Esophagus squamous epithelium (tissue), 5 donors: ENCODE measurements around the gene ABR. TPM values are rescaled to one million over a fixed set of nuclear protein-coding genes. Genes with fewer than 3 reads are reported as not detected.

Source experiments
- DNase-seq: peaks from one replicate; lab custom pipeline; 2025; lab: John Stamatoyannopoulos, UW
- H3K27ac ChIP-seq, 4 donors: fragments of 200-600 bp; sonication (generic); one replicate each; pipeline ENCODE4 v1.5.1; 2016 to 2019; ENCODE audit warnings: mild to moderate bottlenecking in 1 of 4
- H3K27me3 ChIP-seq, 4 donors: fragments of 200-600 bp; sonication (generic); 1 replicate in 3 of 4; 2 replicates in 1 of 4; pipeline versions ENCODE4 v1.5.1 to v1.6.0; 2017 to 2021; ENCODE audit warnings: antibody characterized with exemption in 1 of 4
- H3K36me3 ChIP-seq, 3 donors: fragments of 200-600 bp; sonication (generic); one replicate each; pipeline ENCODE4 v1.5.1; 2016 to 2019
- H3K4me1 ChIP-seq, 3 donors: fragments of 200-600 bp; sonication (generic); one replicate each; pipeline ENCODE4 v1.5.1; 2017 to 2019
- H3K4me3 ChIP-seq, 4 donors: fragments of 200-600 bp; sonication (generic); 1 replicate in 3 of 4; 2 replicates in 1 of 4; pipeline ENCODE4 v1.5.1; 2016 to 2019; ENCODE audit warnings: mild to moderate bottlenecking in 2 of 4, moderate library complexity in 1 of 4
- H3K9me3 ChIP-seq, 3 donors: fragments of 200-600 bp; sonication (generic); one replicate each; pipeline ENCODE4 v1.5.1; 2016 to 2019
- CTCF ChIP-seq, 6 experiments: fragments of 450-650 bp in 4 of 6; fragments of 200-600 bp in 2 of 6; sonication (generic) in 2 of 6; IDR thresholded peaks; one replicate each; pipeline ENCODE4 v1.5.1; 2016 to 2019; ENCODE audit warnings: antibody characterized with exemption in 6 of 6, mild to moderate bottlenecking in 4 of 6, moderate library complexity in 4 of 6
- POLR2A ChIP-seq, 4 donors: fragments of 450-650 bp; IDR thresholded peaks; one replicate each; pipeline ENCODE4 v1.6.1; 2017; ENCODE audit warnings: antibody characterized with exemption in 4 of 4, mild to moderate bottlenecking in 4 of 4, moderate library complexity in 3 of 4
- WGBS, 2 donors: methylation state at CpG; one replicate each; pipeline ENCODE4 v1.1.5; 2018; 5-methylcytosine and 5-hydroxymethylcytosine counted together
- intact Hi-C: fragments of 100-400 bp; cut with DNase I; formaldehyde crosslinking; loops from one replicate; pipeline ENCODE4 v1.15.0; 2022
- total RNA-seq, 4 donors: library from RNA; depleted of rRNA; stranded (reverse); fragments of >200 nt; gene quantifications; one replicate each; pipeline ENCODE4 v1.1.0, GENCODE V29; 2016
- donor health status: DM: yes; HTN: yes; CAD: no.

Gene ABR
- total RNA-seq, 4 donors from 2014 or later = 62.1 to 248 (median 75.5) TPM

- no peak for DNase-seq
- peaks cover 0 to 19% (median 0%) of the 10 kb centered on the region in 3 donors for H3K36me3 ChIP-seq
- intact Hi-C loops = loop anchor here (10.0 kb wide), 1 partner anchor 95 kb away; no protein-coding TSS in a partner anchor
- H3K27me3 ChIP-seq = no peaks in the 10 kb centered on the region
- H3K27ac ChIP-seq = no peak overlapping the region
- peaks cover 2 to 28% (median 5%) of the 10 kb centered on the region in 3 donors for H3K4me1 ChIP-seq
- no peaks in the 10 kb centered on the region for H3K9me3 ChIP-seq
- TF ChIP-seq CTCF (IDR thresholded peaks at IDR 0.05) (no peak), POLR2A (IDR thresholded peaks at IDR 0.05) (no peak)
- no peak overlapping the region for H3K4me3 ChIP-seq
- 88 to 92% methylated on average over 13 of the region's 13 CpGs for WGBS, 2 donors
Observed at GRCh38 chr17:1149869-1150268, 29.9 kb downstream of the ABR start.

- H3K27me3 ChIP-seq = no peaks in the 10 kb centered on the region
- TF ChIP-seq POLR2A (IDR thresholded peaks at IDR 0.05) (no peak), CTCF (IDR thresholded peaks at IDR 0.05) (peak in 4 of 6 experiments; percentile 52 to 79 (median 60))
- WGBS, 2 donors = 54% methylated on average over 5 of the region's 8 CpGs; no CpG with 5 or more reads in 1 of the 2 donors
- peaks cover 2 to 19% (median 5%) of the 10 kb centered on the region in 3 donors for H3K4me1 ChIP-seq
- H3K36me3 ChIP-seq = peaks cover 0 to 19% (median 0%) of the 10 kb centered on the region in 3 donors
- no peak for DNase-seq
- H3K27ac ChIP-seq = no peak overlapping the region
- intact Hi-C loops = loop anchor here (10.0 kb wide), 1 partner anchor 93 kb away; no protein-coding TSS in a partner anchor
- H3K9me3 ChIP-seq = no peaks in the 10 kb centered on the region
- no peak overlapping the region for H3K4me3 ChIP-seq
Observed at GRCh38 chr17:1147664-1148063, 32.1 kb downstream of the ABR start.

- no peaks in the 10 kb centered on the region for H3K27me3 ChIP-seq
- TF ChIP-seq POLR2A (IDR thresholded peaks at IDR 0.05) = no peak
- no peak for TF ChIP-seq CTCF (IDR thresholded peaks at IDR 0.05)
- no peak for DNase-seq
- peaks cover 0 to 19% (median 0%) of the 10 kb centered on the region in 3 donors for H3K36me3 ChIP-seq
- H3K27ac ChIP-seq = no peak overlapping the region
- peaks cover 2 to 19% (median 5%) of the 10 kb centered on the region in 3 donors for H3K4me1 ChIP-seq
- H3K4me3 ChIP-seq = no peak overlapping the region
- 83 to 88% methylated on average over 9 of the region's 9 CpGs for WGBS, 2 donors
- intact Hi-C loops = loop anchor here (10.0 kb wide), 1 partner anchor 92 kb away; no protein-coding TSS in a partner anchor
- H3K9me3 ChIP-seq = no peaks in the 10 kb centered on the region
Observed at GRCh38 chr17:1146561-1147265, 33.1 kb downstream of the ABR start.

- intact Hi-C loops = loop anchor here (10.0 kb wide), 1 partner anchor 91 kb away; no protein-coding TSS in a partner anchor
- Histone ChIP-seq H3K27me3 (no peaks in the 10 kb centered on the region), H3K27ac (no peak overlapping the region), H3K4me3 (no peak overlapping the region), H3K9me3 (no peaks in the 10 kb centered on the region), H3K4me1 (peaks cover 0 to 9% (median 2%) of the 10 kb centered on the region in 3 donors), H3K36me3 (peaks cover 0 to 15% (median 0%) of the 10 kb centered on the region in 3 donors)
- TF ChIP-seq CTCF (IDR thresholded peaks at IDR 0.05) (no peak), POLR2A (IDR thresholded peaks at IDR 0.05) (no peak)
- WGBS, 2 donors = 81 to 92% methylated on average over 8 to 12 of the region's 14 CpGs
- no peak for DNase-seq
Observed at GRCh38 chr17:1145311-1145986, 34.3 kb downstream of the ABR start.
